ENCODE data around the gene TIMELESS.
"Not testable (repeated sequence)": the region's sequence is repeated elsewhere in the genome, so short reads cannot be mapped to it uniquely, and the experiment has no call there.

The TIMELESS gene

GRCh38 chr12:56449622-56449984, 377 bp upstream of the TIMELESS start:
- Histone ChIP-seq H3K79me2 (ENCODE audit: low read length) (peaks cover 26% of the 10 kb centered on the region), H3K9me3 (replicated peaks; ENCODE audit: insufficient read depth, low read length) (no peaks in the 10 kb centered on the region), H3K9ac (ENCODE audit: low read length) (peak overlapping the region; percentile 85; the same call in 1 of the 2 replicates), H2AFZ (ENCODE audit: low read length) (peak overlapping the region; percentile 97), H3K27me3 (replicated peaks; ENCODE audit: insufficient read depth, low read length) (no peaks in the 10 kb centered on the region), H4K20me1 (ENCODE audit: insufficient read depth, low read length) (no peaks in the 10 kb centered on the region), H3K9me2 (replicated peaks; ENCODE audit: insufficient read depth, low read length) (no peaks in the 10 kb centered on the region), H3K4me2 (ENCODE audit: low read depth, low read length) (peak overlapping the region; percentile 83), H3K4me1 (ENCODE audit: low read length) (0 out of 2 replicates have a peak, but pooled peaks cover 6% of the 10 kb centered on the region), H3K4me3 (ENCODE audit: low read length) (peak overlapping the region; percentile 93), H3F3A (ENCODE audit: insufficient read depth, low read length) (no peaks in the 10 kb centered on the region), H3K36me3 (replicated peaks; ENCODE audit: insufficient read depth, low read length) (no peaks in the 10 kb centered on the region), H3K27ac (ENCODE audit: low read length) (peak overlapping the region; percentile 83; the same call in 1 of the 2 replicates)
- DNase-seq, result no peak
- TF ChIP-seq CTCF (IDR thresholded peaks at IDR 0.05; ENCODE audit: low read length) (no peak), EZH2phosphoT487 (IDR thresholded peaks at IDR 0.05; ENCODE audit: low read length) (no peak), EZH2 (optimal IDR thresholded peaks at IDR 0.05; ENCODE audit: low read depth, low read length) (no peak)

- not testable (repeated sequence) for H3K9me3 ChIP-seq (replicated peaks; ENCODE audit: insufficient read depth, low read length); H3K9ac ChIP-seq (ENCODE audit: low read length); H3K4me3 ChIP-seq (ENCODE audit: low read length); H3K9me2 ChIP-seq (replicated peaks; ENCODE audit: insufficient read depth, low read length); H3F3A ChIP-seq (ENCODE audit: insufficient read depth, low read length); H4K20me1 ChIP-seq (ENCODE audit: insufficient read depth, low read length); H3K27me3 ChIP-seq (replicated peaks; ENCODE audit: insufficient read depth, low read length); H3K4me1 ChIP-seq (ENCODE audit: low read length); H3K4me2 ChIP-seq (ENCODE audit: low read depth, low read length); H3K27ac ChIP-seq (ENCODE audit: low read length); H2AFZ ChIP-seq (ENCODE audit: low read length); DNase-seq; H3K36me3 ChIP-seq (replicated peaks; ENCODE audit: insufficient read depth, low read length)
- peaks cover 65% of the 10 kb centered on the region for H3K79me2 ChIP-seq (ENCODE audit: low read length)
Measured at GRCh38 chr12:56443208-56443607, 6.0 kb downstream of the TIMELESS start.

GRCh38 chr12:56437430-56438176, 11.6 kb downstream of the TIMELESS start:
- Histone ChIP-seq H4K20me1 (ENCODE audit: insufficient read depth, low read length) (no peaks in the 10 kb centered on the region), H3K79me2 (ENCODE audit: low read length) (peaks cover 74% of the 10 kb centered on the region), H3K4me1 (ENCODE audit: low read length) (no peaks in the 10 kb centered on the region), H2AFZ (ENCODE audit: low read length) (no peak overlapping the region), H3K9ac (ENCODE audit: low read length) (no peak overlapping the region), H3K9me2 (replicated peaks; ENCODE audit: insufficient read depth, low read length) (no peaks in the 10 kb centered on the region), H3F3A (ENCODE audit: insufficient read depth, low read length) (no peaks in the 10 kb centered on the region), H3K36me3 (replicated peaks; ENCODE audit: insufficient read depth, low read length) (no peaks in the 10 kb centered on the region), H3K9me3 (replicated peaks; ENCODE audit: insufficient read depth, low read length) (no peaks in the 10 kb centered on the region), H3K27ac (ENCODE audit: low read length) (no peak overlapping the region), H3K4me2 (ENCODE audit: low read depth, low read length) (no peak overlapping the region), H3K27me3 (replicated peaks; ENCODE audit: insufficient read depth, low read length) (no peaks in the 10 kb centered on the region), H3K4me3 (ENCODE audit: low read length) (no peak overlapping the region)
- DNase-seq, result no peak
- TF ChIP-seq CTCF (IDR thresholded peaks at IDR 0.05; ENCODE audit: low read length), result no peak
- no peak for TF ChIP-seq EZH2phosphoT487 (IDR thresholded peaks at IDR 0.05; ENCODE audit: low read length)
- TF ChIP-seq EZH2 (optimal IDR thresholded peaks at IDR 0.05; ENCODE audit: low read depth, low read length), result no peak

GRCh38 chr12:56434828-56435227, 14.4 kb downstream of the TIMELESS start:
- no peaks in the 10 kb centered on the region for H3F3A ChIP-seq (ENCODE audit: insufficient read depth, low read length)

More at GRCh38 chr12:56434828-56435227, 14.4 kb downstream of the TIMELESS start:
- H3K4me3 ChIP-seq (ENCODE audit: low read length), result no peak overlapping the region
- no peaks in the 10 kb centered on the region for H4K20me1 ChIP-seq (ENCODE audit: insufficient read depth, low read length)
- no peaks in the 10 kb centered on the region for H3K9me2 ChIP-seq (replicated peaks; ENCODE audit: insufficient read depth, low read length)
- no peaks in the 10 kb centered on the region for H3K4me1 ChIP-seq (ENCODE audit: low read length)
- H3K4me2 ChIP-seq (ENCODE audit: low read depth, low read length), result no peak overlapping the region
- H3K79me2 ChIP-seq (ENCODE audit: low read length), result peaks cover 49% of the 10 kb centered on the region
- no peaks in the 10 kb centered on the region for H3K27me3 ChIP-seq (replicated peaks; ENCODE audit: insufficient read depth, low read length)
- no peak overlapping the region for H2AFZ ChIP-seq (ENCODE audit: low read length)
- no peak overlapping the region for H3K27ac ChIP-seq (ENCODE audit: low read length)
- H3K9ac ChIP-seq (ENCODE audit: low read length), result no peak overlapping the region
- no peaks in the 10 kb centered on the region for H3K9me3 ChIP-seq (replicated peaks; ENCODE audit: insufficient read depth, low read length)
- DNase-seq, result no peak
- H3K36me3 ChIP-seq (replicated peaks; ENCODE audit: insufficient read depth, low read length), result no peaks in the 10 kb centered on the region
- TF ChIP-seq EZH2phosphoT487 (IDR thresholded peaks at IDR 0.05; ENCODE audit: low read length) (no peak), EZH2 (optimal IDR thresholded peaks at IDR 0.05; ENCODE audit: low read depth, low read length) (no peak), CTCF (IDR thresholded peaks at IDR 0.05; ENCODE audit: low read length) (no peak)
